Fibroblast of the aortic adventitia (primary cell): ENCODE measurements around the gene MBD5. TPM values are rescaled to one million over a fixed set of nuclear protein-coding genes. Genes with fewer than 3 reads are reported as not detected.
A peak's percentile ranks its signal among the peaks of the same experiment; 100 is the strongest.
"Not testable (repeated sequence)": the region's sequence is repeated elsewhere in the genome, so short reads cannot be mapped to it uniquely, and the experiment has no call there.

Experiments used
- DNase-seq: peaks from one replicate; pipeline ENCODE4 v3.0.0-alpha.2; 2010; ENCODE audit warnings: low read depth
- H3K4me3 ChIP-seq: 2 replicates; pipeline ENCODE4 v1.5.1; 2011; ENCODE audit warnings: low read depth, mild to moderate bottlenecking, control low read depth, low read length, moderate library complexity
- total RNA-seq: library from RNA; depleted of rRNA; stranded (reverse); fragments of >200 nt; gene quantifications from 2 replicates; pipeline ENCODE4 v1.2.3, GENCODE V29; 2012; ENCODE audit warnings: low replicate concordance
- TF ChIP-seq, protein P1 (sequence below): IDR thresholded peaks from 2 replicates; pipeline ENCODE4 v1.5.1; 2011; ENCODE audit warnings: mild to moderate bottlenecking, low read length, control low read depth, inconsistent platforms; ENCODE audit not compliant: insufficient read depth

MBD5 gene
- total RNA-seq, 1 donor, result 41.4 TPM

DNA sequence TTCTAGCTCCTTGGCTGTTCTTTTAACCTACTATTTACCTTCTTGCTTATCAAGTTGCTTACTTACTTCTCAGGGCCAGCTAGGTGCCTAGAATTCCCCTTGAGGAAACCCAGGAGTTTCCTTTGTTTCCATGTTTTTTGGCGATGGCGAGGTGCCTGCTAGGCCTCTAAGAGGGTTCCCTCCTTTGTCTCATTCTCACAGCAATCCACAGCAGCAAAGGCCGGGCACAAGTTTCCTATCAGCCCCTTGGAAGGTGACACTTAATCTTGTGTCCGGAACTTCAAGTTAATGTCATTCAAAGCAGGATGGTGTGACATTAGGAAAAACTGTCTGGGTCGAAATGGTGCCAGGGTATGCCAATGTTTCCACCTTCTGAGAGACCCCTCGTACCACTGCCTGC is 521.7 kb downstream of the MBD5 start:
- TF ChIP-seq, protein P1, sequence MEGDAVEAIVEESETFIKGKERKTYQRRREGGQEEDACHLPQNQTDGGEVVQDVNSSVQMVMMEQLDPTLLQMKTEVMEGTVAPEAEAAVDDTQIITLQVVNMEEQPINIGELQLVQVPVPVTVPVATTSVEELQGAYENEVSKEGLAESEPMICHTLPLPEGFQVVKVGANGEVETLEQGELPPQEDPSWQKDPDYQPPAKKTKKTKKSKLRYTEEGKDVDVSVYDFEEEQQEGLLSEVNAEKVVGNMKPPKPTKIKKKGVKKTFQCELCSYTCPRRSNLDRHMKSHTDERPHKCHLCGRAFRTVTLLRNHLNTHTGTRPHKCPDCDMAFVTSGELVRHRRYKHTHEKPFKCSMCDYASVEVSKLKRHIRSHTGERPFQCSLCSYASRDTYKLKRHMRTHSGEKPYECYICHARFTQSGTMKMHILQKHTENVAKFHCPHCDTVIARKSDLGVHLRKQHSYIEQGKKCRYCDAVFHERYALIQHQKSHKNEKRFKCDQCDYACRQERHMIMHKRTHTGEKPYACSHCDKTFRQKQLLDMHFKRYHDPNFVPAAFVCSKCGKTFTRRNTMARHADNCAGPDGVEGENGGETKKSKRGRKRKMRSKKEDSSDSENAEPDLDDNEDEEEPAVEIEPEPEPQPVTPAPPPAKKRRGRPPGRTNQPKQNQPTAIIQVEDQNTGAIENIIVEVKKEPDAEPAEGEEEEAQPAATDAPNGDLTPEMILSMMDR, result no peak
- DNase-seq, result no peak
- H3K4me3 ChIP-seq, result no peak overlapping the region

GRCh38 chr2:148543088-148543540 is 522.2 kb downstream of the MBD5 start:
- not testable (repeated sequence) for DNase-seq, H3K4me3 ChIP-seq

DNA sequence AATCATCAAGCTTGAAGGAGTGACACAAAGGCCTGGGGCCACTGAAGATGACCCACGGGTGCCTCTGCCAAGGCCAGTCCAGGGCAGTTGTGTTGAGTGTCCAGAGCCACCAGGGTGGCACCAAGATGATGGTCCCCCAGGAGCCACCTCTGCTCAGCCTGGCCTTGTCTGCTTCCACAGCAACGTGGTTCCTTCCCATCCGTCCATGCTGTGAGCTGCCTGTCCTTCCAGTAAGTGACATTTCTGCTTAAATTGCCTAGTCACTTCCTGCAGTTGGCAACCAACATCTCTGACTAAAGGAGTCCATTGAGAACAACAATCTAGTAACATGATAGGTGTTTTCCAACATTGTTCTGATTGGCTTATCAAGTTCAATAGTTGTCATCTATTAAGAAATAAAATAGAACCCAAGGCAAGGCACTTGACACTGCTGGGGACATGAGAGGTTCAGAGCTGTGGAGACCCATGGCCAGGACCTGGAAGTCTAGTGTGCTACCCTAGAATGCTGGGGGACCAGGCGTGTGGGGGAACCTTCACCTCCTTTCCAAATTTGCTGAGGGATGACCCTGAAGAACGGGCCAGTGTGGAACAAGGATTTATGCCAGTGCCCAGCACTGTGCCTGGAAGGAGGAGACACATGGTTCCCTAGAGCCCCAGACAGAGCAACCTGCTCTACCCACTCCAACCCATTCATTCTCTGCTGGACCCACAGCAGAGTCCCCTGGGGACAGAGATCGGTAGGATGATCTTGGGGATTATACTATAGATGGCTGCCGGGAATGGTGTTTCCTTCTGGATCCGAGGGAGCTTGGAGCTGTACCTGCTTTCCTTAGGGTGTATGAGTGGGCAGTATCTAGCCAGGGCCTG is 524.7 kb downstream of the MBD5 start:
- TF ChIP-seq, protein P1, result no peak
- no peak for DNase-seq
- no peak overlapping the region for H3K4me3 ChIP-seq

DNA sequence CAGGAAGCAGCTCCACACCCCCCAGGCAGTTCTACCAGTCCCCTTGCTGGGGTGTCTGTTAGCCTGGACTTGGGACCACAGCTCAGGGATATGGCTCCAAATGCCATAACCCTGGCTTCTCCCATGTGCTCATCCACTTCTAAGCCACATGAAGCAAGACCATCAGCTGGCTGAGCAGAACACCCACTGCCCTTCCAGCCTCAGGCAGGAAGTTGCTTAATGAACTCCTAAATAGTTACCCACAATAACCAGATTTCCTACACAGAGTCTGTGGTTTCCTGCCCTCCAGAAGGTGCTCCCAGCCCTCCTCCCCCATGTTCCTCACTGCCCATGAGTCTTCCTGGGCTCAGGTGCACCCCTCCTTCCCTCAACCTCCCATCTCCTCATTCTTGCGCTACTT is 525.4 kb downstream of the MBD5 start:
- DNase-seq, result no peak
- no peak overlapping the region for H3K4me3 ChIP-seq
- TF ChIP-seq, protein P1, result no peak

DNA sequence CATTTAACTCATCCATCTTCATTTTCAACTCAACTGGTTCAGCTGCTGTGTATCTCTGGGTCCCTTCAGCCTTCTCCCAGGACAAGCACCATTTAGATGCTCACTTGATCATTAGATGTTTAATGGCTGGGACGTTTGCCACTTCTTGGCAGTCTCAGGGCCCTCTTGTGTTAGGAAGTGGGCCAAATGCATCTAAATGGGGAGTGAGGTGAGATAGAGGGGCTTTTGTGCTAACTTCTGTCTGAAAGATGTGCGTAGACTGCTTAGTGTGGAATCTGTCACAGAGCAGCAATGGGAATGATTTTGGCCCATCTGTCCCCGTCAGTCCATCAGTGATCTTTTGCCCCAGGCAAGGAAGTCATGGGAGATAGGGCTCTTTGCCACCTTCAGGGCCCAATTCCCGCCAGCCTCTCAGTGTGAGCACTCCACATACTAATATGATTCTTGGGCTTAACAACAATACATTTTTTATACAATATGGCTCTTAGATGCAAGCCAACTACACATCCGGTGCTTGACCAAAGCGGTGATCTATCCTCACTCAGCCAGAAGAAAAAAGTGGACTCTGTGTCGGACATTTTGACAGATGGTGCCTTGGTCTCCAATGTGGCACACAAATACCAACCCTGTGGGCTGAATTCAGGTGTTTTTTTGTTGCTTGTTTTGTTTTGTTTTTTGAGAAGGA is 528.0 kb downstream of the MBD5 start:
- DNase-seq, result no peak
- no peak overlapping the region for H3K4me3 ChIP-seq
- TF ChIP-seq, protein P1, result no peak

- DNase-seq, result peak; percentile 18
Measured at GRCh38 chr2:148552675-148553331, 531.9 kb downstream of the MBD5 start.

More at GRCh38 chr2:148552675-148553331, 531.9 kb downstream of the MBD5 start:
- H3K4me3 ChIP-seq, result peak overlapping the region; percentile 56
- TF ChIP-seq, protein P1, result no peak
